ENCODE results near the gene ITGBL1. TPM values are rescaled to one million over a fixed set of nuclear protein-coding genes. Genes with fewer than 3 reads are reported as not detected.
A peak's percentile ranks its signal among the peaks of the same experiment; 100 is the strongest.

ITGBL1 gene
- total and polyA plus RNA-seq, 8 donors, result 0.24 to 50.0 (median 0.38) TPM

GRCh38 chr13:101465877-101466276 lies 13.4 kb downstream of the ITGBL1 start:
- intact Hi-C loops (cut with DNase I), result no loop called here
- H3K27me3 ChIP-seq, result no peaks in the 10 kb centered on the region

GRCh38 chr13:101467415-101467814 lies 14.9 kb downstream of the ITGBL1 start:
- Histone ChIP-seq H3K36me3 (no peaks in the 10 kb centered on the region), H3K4me3 (no peak overlapping the region), H3K4me1 (no peaks in the 10 kb centered on the region), H3K27me3 (no peaks in the 10 kb centered on the region), H3K27ac (no peak overlapping the region), H3K9me3 (no peaks in the 10 kb centered on the region)
- intact Hi-C loops (cut with DNase I), result no loop called here
- DNase-seq (no peak), ATAC-seq (no peak)
- TF ChIP-seq CTCF (IDR thresholded peaks at IDR 0.05), result no peak

More at GRCh38 chr13:101465877-101466276, 13.4 kb downstream of the ITGBL1 start:
- TF ChIP-seq CTCF (IDR thresholded peaks at IDR 0.05), result no peak
- H3K4me3 ChIP-seq, result no peak overlapping the region
- ATAC-seq (no peak), DNase-seq (no peak)
- no peak overlapping the region for H3K27ac ChIP-seq
- H3K4me1 ChIP-seq, result no peaks in the 10 kb centered on the region
- no peaks in the 10 kb centered on the region for H3K9me3 ChIP-seq
- H3K36me3 ChIP-seq, result no peaks in the 10 kb centered on the region

GRCh38 chr13:101473458-101473857 lies 21.0 kb downstream of the ITGBL1 start:
- ATAC-seq (peak; percentile 29), DNase-seq (peak in 1 of 4 donors; percentile 36)
- Histone ChIP-seq H3K4me1 (no peaks in the 10 kb centered on the region), H3K27ac (no peak overlapping the region), H3K36me3 (no peaks in the 10 kb centered on the region), H3K27me3 (no peaks in the 10 kb centered on the region), H3K4me3 (no peak overlapping the region), H3K9me3 (no peaks in the 10 kb centered on the region)
- intact Hi-C loops (cut with DNase I), result no loop called here
- TF ChIP-seq CTCF (IDR thresholded peaks at IDR 0.05), result no peak

GRCh38 chr13:101474419-101474957 lies 22.0 kb downstream of the ITGBL1 start:
- no peak for TF ChIP-seq CTCF (IDR thresholded peaks at IDR 0.05)
- H3K9me3 ChIP-seq, result no peaks in the 10 kb centered on the region
- intact Hi-C loops (cut with DNase I), result no loop called here
- no peaks in the 10 kb centered on the region for H3K4me1 ChIP-seq
- ATAC-seq (peak; percentile 27), DNase-seq (peak in 1 of 4 donors; percentile 24)
- H3K27me3 ChIP-seq, result no peaks in the 10 kb centered on the region
- H3K36me3 ChIP-seq, result no peaks in the 10 kb centered on the region
- no peak overlapping the region for H3K27ac ChIP-seq
- H3K4me3 ChIP-seq, result no peak overlapping the region

GRCh38 chr13:101475536-101475935 lies 23.1 kb downstream of the ITGBL1 start:
- no peak for TF ChIP-seq CTCF (IDR thresholded peaks at IDR 0.05)
- no peak for DNase-seq
- no peaks in the 10 kb centered on the region for H3K36me3 ChIP-seq
- no peaks in the 10 kb centered on the region for H3K4me1 ChIP-seq
- no peaks in the 10 kb centered on the region for H3K27me3 ChIP-seq
- no peak overlapping the region for H3K27ac ChIP-seq
- intact Hi-C loops (cut with DNase I), result no loop called here
- no peaks in the 10 kb centered on the region for H3K9me3 ChIP-seq
- no peak for ATAC-seq
- no peak overlapping the region for H3K4me3 ChIP-seq

Measured in left lung (tissue), 10 donors.